ENCODE results near the gene RHOT1.

RHOT1 gene

GRCh38 chr17:32274643-32275042 lies 132.3 kb downstream of the RHOT1 start:
- DNase-seq = no peak

Data from RPMI8226 (cell line).